GM10847 (cell line): ENCODE results near the gene CSNK2B.

ENCODE experiments used
- POLR2A ChIP-seq: IDR thresholded peaks from 2 replicates; pipeline ENCODE4 v1.6.1; 2011; ENCODE audit not compliant: insufficient read length; ENCODE audit errors: extremely low read depth

Gene CSNK2B

GRCh38 chr6:31652925-31653724 lies 12.8 kb upstream of the CSNK2B start:
- peak; percentile 11 for TF ChIP-seq POLR2A

GRCh38 chr6:31654574-31655348 lies 11.1 kb upstream of the CSNK2B start:
- no peak for TF ChIP-seq POLR2A

GRCh38 chr6:31655349-31656237 lies 10.3 kb upstream of the CSNK2B start, which contains the start of gene APOM:
TSS of gene APOM (plus strand) at chr6:31655894. CDS start at chr6:31655967, 73 bp downstream.
- no peak for TF ChIP-seq POLR2A

- TF ChIP-seq POLR2A: no peak
Observed at GRCh38 chr6:31657406-31658157, 8.3 kb upstream of the CSNK2B start.

GRCh38 chr6:31658158-31658688 lies 7.7 kb upstream of the CSNK2B start:
- no peak for TF ChIP-seq POLR2A

GRCh38 chr6:31658983-31659648 lies 6.8 kb upstream of the CSNK2B start:
- TF ChIP-seq POLR2A: no peak

- no peak for TF ChIP-seq POLR2A
Observed at GRCh38 chr6:31659649-31660380, 6.1 kb upstream of the CSNK2B start.

- peak; percentile 92 for TF ChIP-seq POLR2A
Observed at GRCh38 chr6:31660381-31661261, 5.3 kb upstream of the CSNK2B start, which contains the start of gene C6orf47. TSS of gene C6orf47 (minus strand) at chr6:31660778. CDS start at chr6:31659947, 831 bp downstream.

GRCh38 chr6:31661262-31662123 lies 4.4 kb upstream of the CSNK2B start:
- TF ChIP-seq POLR2A: no peak

- TF ChIP-seq POLR2A: no peak
Observed at GRCh38 chr6:31662124-31662723, 3.7 kb upstream of the CSNK2B start.

- no peak for TF ChIP-seq POLR2A
Observed at GRCh38 chr6:31663126-31663960, 2.5 kb upstream of the CSNK2B start.
